ENCODE measurements around the gene LTB.

The LTB gene

GRCh38 chr6:31574106-31575061 is 7.8 kb downstream of the LTB start:
- no peak for DNase-seq

GRCh38 chr6:31573239-31574105 is 8.8 kb downstream of the LTB start:
- DNase-seq: no peak

- no peak for DNase-seq
These were observed 9.9 kb downstream of the LTB start, which contains the start of gene LTA for GRCh38 chr6:31572041-31572911. Gene LTA, plus strand, starts transcription at chr6:31572289. Its CDS starts 454 bp downstream, at chr6:31572743.

GRCh38 chr6:31569861-31570536 is 12.2 kb downstream of the LTB start:
- DNase-seq: no peak

- DNase-seq: peak; percentile 90
These were observed 13.7 kb downstream of the LTB start for GRCh38 chr6:31568537-31568961.

- DNase-seq: no peak
These were observed 14.5 kb downstream of the LTB start for GRCh38 chr6:31567531-31568370.

- no peak for DNase-seq
These were observed 21.5 kb downstream of the LTB start for GRCh38 chr6:31560697-31561058.

- DNase-seq: peak; percentile 98
These were observed 22.1 kb downstream of the LTB start for GRCh38 chr6:31559958-31560696.

- no peak for DNase-seq
These were observed 22.6 kb downstream of the LTB start for GRCh38 chr6:31559606-31559957.

- peak; percentile 99 for DNase-seq
These were observed 23.4 kb downstream of the LTB start for GRCh38 chr6:31558631-31559500.

- no peak for DNase-seq
These were observed 24.0 kb downstream of the LTB start for GRCh38 chr6:31558318-31558625.

GRCh38 chr6:31557443-31558317 is 24.5 kb downstream of the LTB start:
- DNase-seq: no peak

- DNase-seq: no peak
These were observed 25.9 kb downstream of the LTB start for GRCh38 chr6:31556307-31556706.

- peak; percentile 86 for DNase-seq
These were observed 30.9 kb downstream of the LTB start for GRCh38 chr6:31551371-31551770.

GRCh38 chr6:31548544-31548873 is 33.7 kb downstream of the LTB start:
- no peak for DNase-seq

- DNase-seq: peak; percentile 23
These were observed 34.3 kb downstream of the LTB start for GRCh38 chr6:31547727-31548543.

GRCh38 chr6:31546958-31547726 is 35.1 kb downstream of the LTB start, which contains the start of gene NFKBIL1:
Gene NFKBIL1, plus strand, starts transcription at chr6:31547608. Its CDS starts 87 bp downstream, at chr6:31547695.
- peak; percentile 97 for DNase-seq

Data from MV-4-11 (cell line).